Measurements from ENCODE around the gene YBX1.
"Not testable (repeated sequence)": the region's sequence is repeated elsewhere in the genome, so short reads cannot be mapped to it uniquely, and the experiment has no call there.

YBX1 gene

GRCh38 chr1:42743317-42744147, 61.3 kb downstream of the YBX1 start:
- no peak for DNase-seq (ENCODE audit: low read depth)
- H3K4me3 ChIP-seq (ENCODE audit: low read depth, low read length), result no peak overlapping the region

- no peak overlapping the region for H3K4me3 ChIP-seq (ENCODE audit: low read depth, low read length)
- no peak for DNase-seq (ENCODE audit: low read depth)
Measured at GRCh38 chr1:42744148-42744413, 61.9 kb downstream of the YBX1 start.

- no peak for DNase-seq (ENCODE audit: low read depth)
- no peak overlapping the region for H3K4me3 ChIP-seq (ENCODE audit: low read depth, low read length)
Measured at GRCh38 chr1:42745851-42746250, 63.6 kb downstream of the YBX1 start.

- no peak for DNase-seq (ENCODE audit: low read depth)
Measured at GRCh38 chr1:42746436-42747105, 64.4 kb downstream of the YBX1 start.

GRCh38 chr1:42747125-42747524, 64.9 kb downstream of the YBX1 start:
- no peak for DNase-seq (ENCODE audit: low read depth)

More at GRCh38 chr1:42746436-42747105, 64.4 kb downstream of the YBX1 start:
- H3K4me3 ChIP-seq (ENCODE audit: low read depth, low read length), result no peak overlapping the region

GRCh38 chr1:42748021-42748420, 65.8 kb downstream of the YBX1 start:
- no peak for DNase-seq (ENCODE audit: low read depth)
- no peak overlapping the region for H3K4me3 ChIP-seq (ENCODE audit: low read depth, low read length)

More at GRCh38 chr1:42747125-42747524, 64.9 kb downstream of the YBX1 start:
- no peak overlapping the region for H3K4me3 ChIP-seq (ENCODE audit: low read depth, low read length)

GRCh38 chr1:42748461-42749410, 66.5 kb downstream of the YBX1 start:
- DNase-seq (ENCODE audit: low read depth), result no peak
- no peak overlapping the region for H3K4me3 ChIP-seq (ENCODE audit: low read depth, low read length)

- no peak overlapping the region for H3K4me3 ChIP-seq (ENCODE audit: low read depth, low read length)
- no peak for DNase-seq (ENCODE audit: low read depth)
Measured at GRCh38 chr1:42750041-42750440, 67.8 kb downstream of the YBX1 start.

GRCh38 chr1:42751511-42752070, 69.4 kb downstream of the YBX1 start:
- not testable (repeated sequence) for H3K4me3 ChIP-seq (ENCODE audit: low read depth, low read length); DNase-seq (ENCODE audit: low read depth)

- no peak for DNase-seq (ENCODE audit: low read depth)
- no peak overlapping the region for H3K4me3 ChIP-seq (ENCODE audit: low read depth, low read length)
Measured at GRCh38 chr1:42752284-42752683, 70.1 kb downstream of the YBX1 start.

- no peak for DNase-seq (ENCODE audit: low read depth)
- no peak overlapping the region for H3K4me3 ChIP-seq (ENCODE audit: low read depth, low read length)
Measured at GRCh38 chr1:42753070-42753469, 70.9 kb downstream of the YBX1 start.
